ENCODE measurements around the gene TUBGCP6. TPM values are rescaled to one million over a fixed set of nuclear protein-coding genes. Genes with fewer than 3 reads are reported as not detected.
"Not testable (repeated sequence)": the region's sequence is repeated elsewhere in the genome, so short reads cannot be mapped to it uniquely, and the experiment has no call there.

TUBGCP6 gene
- total RNA-seq, 6 experiments from 2014 or later: 10.4 to 22.6 (median 14.6) TPM

- H3K27ac ChIP-seq: no peak overlapping the region
- H3K4me3 ChIP-seq: peak overlapping the region in 2 of 3 donors; percentile 23 to 57
- WGBS (ENCODE audit: insufficient coverage, low coverage, low lambda C conversion rate, missing lambda C conversion rate): no CpG with 5 or more reads among the region's 15 CpGs
- H3K4me1 ChIP-seq: peaks cover 0 to 15% (median 0%) of the 10 kb centered on the region in 4 donors
- H3K27me3 ChIP-seq: no peaks in the 10 kb centered on the region
- TF ChIP-seq POLR2A (IDR thresholded peaks at IDR 0.05) (no peak), CTCF (IDR thresholded peaks at IDR 0.05) (no peak)
- H3K36me3 ChIP-seq: no peaks in the 10 kb centered on the region
- no peaks in the 10 kb centered on the region for H3K9me3 ChIP-seq
- intact Hi-C loops (cut with DNase I): no loop called here
- peak; percentile 2 to 17 (median 15) for ATAC-seq
- peak; percentile 23 to 57 (median 47) for DNase-seq
Observed at GRCh38 chr22:50171319-50171964, 73.4 kb downstream of the TUBGCP6 start.

GRCh38 chr22:50170453-50171318 lies 74.1 kb downstream of the TUBGCP6 start, which contains the start of gene PANX2:
Gene PANX2 (plus strand): TSS chr22:50170731. CDS start chr22:50170731, 0 bp downstream.
- no peak for ATAC-seq

GRCh38 chr22:50169774-50170341 lies 75.0 kb downstream of the TUBGCP6 start:
- Histone ChIP-seq H3K9me3 (no peaks in the 10 kb centered on the region), H3K36me3 (no peaks in the 10 kb centered on the region), H3K4me1 (peaks cover 0 to 15% (median 0%) of the 10 kb centered on the region in 4 donors), H3K27me3 (no peaks in the 10 kb centered on the region), H3K4me3 (peak overlapping the region; percentile 9 to 57 (median 32)), H3K27ac (no peak overlapping the region)
- TF ChIP-seq POLR2A (IDR thresholded peaks at IDR 0.05): no peak
- no peak for TF ChIP-seq CTCF (IDR thresholded peaks at IDR 0.05)
- intact Hi-C loops (cut with DNase I): no loop called here
- peak; percentile 41 to 67 (median 65) for DNase-seq
- 0% methylated on average over 5 of the region's 70 CpGs for WGBS (ENCODE audit: insufficient coverage, low coverage, low lambda C conversion rate, missing lambda C conversion rate)
- ATAC-seq: peak; percentile 33 to 52 (median 44)

More at GRCh38 chr22:50170453-50171318, 74.1 kb downstream of the TUBGCP6 start, which contains the start of gene PANX2:
- H3K4me3 ChIP-seq: peak within 1 kb of the TSS; percentile 16 to 57 (median 32)
- intact Hi-C loops (cut with DNase I): no loop called here
- H3K36me3 ChIP-seq: no peaks in the 10 kb centered on the region
- 37% methylated on average over 4 of the region's 105 CpGs for WGBS (ENCODE audit: insufficient coverage, low coverage, low lambda C conversion rate, missing lambda C conversion rate)
- no peak for TF ChIP-seq POLR2A (IDR thresholded peaks at IDR 0.05)
- no peak for TF ChIP-seq CTCF (IDR thresholded peaks at IDR 0.05)
- no peaks in the 10 kb centered on the region for H3K27me3 ChIP-seq
- H3K9me3 ChIP-seq: no peaks in the 10 kb centered on the region
- DNase-seq: peak; percentile 38 to 58 (median 49)
- no peak within 1 kb of the TSS for H3K27ac ChIP-seq
- H3K4me1 ChIP-seq: peaks cover 0 to 15% (median 0%) of the 10 kb centered on the region in 4 donors

DNA sequence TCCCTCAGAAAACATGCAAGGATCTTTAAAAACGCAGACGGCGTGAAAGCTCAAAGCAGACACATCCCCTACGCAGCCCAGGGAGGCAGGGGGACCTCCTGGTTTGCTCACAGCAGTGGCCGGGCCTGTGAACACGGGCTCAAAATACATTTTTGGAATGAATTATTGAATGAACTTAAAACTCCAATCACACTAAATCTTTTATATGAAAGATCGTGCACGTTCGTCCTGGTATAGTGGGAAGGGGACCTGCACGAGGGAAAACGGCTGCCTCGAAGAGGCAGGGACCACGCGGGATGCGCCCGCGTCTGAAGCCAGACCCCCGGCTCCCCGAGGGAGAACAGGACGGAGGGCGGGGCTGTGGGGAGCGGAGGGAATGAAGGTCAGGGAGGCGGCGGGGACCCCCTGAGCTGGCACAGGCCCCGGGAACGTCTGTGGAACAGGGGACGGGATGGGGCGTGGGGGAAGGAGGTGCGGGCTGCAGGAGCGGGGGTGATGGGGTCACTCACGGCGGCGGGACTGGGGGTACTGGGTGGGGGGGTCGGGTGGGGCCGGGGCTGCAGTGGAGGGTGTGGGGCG lies 75.6 kb downstream of the TUBGCP6 start:
- 35% methylated on average over 21 of the region's 36 CpGs for WGBS (ENCODE audit: insufficient coverage, low coverage, low lambda C conversion rate, missing lambda C conversion rate)
- Histone ChIP-seq H3K9me3 (no peaks in the 10 kb centered on the region), H3K4me3 (peak overlapping the region in 2 of 3 donors; percentile 32 to 57), H3K4me1 (peaks cover 0 to 15% (median 0%) of the 10 kb centered on the region in 4 donors), H3K36me3 (no peaks in the 10 kb centered on the region), H3K27me3 (no peaks in the 10 kb centered on the region), H3K27ac (no peak overlapping the region)
- intact Hi-C loops (cut with DNase I): no loop called here
- ATAC-seq (no peak), DNase-seq (peak in 1 of 3 donors; percentile 24)
- no peak for TF ChIP-seq CTCF (IDR thresholded peaks at IDR 0.05)
- no peak for TF ChIP-seq POLR2A (IDR thresholded peaks at IDR 0.05)

DNA sequence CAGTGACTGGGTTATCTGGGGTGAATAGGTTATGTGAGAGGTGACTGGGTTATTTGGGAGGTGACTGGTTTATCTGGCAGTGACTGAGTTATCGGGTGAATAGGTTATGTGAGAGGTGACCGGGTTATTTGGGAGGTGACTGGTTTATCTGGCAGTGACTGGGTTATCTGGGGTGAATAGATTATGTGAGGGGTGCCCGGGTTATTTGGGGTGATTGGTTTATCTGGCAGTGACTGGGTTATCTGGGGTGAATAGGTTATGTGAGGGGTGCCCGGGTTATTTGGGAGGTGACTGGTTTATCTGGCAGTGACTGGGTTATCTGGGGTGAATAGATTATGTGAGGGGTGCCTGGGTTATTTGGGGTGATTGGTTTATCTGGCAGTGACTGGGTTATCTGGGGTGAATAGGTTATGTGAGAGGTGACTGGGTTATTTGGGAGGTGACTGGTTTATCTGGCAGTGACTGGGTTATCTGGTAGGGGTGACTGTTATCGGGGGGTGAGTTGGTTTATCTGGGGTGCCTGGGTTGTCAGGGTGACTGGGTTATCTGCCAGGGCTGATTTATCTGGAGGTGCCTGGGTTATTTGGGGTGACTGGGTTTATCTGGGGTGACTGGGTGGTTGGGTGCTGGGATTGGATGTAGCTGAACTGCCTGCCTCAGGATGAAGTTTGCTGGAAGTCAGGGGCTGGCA lies 76.2 kb downstream of the TUBGCP6 start:
- H3K4me1 ChIP-seq: peaks cover 0 to 15% (median 0%) of the 10 kb centered on the region in 4 donors
- 49% methylated on average over 5 of the region's 5 CpGs for WGBS (ENCODE audit: insufficient coverage, low coverage, low lambda C conversion rate, missing lambda C conversion rate)
- H3K4me3 ChIP-seq; H3K27me3 ChIP-seq; H3K9me3 ChIP-seq; DNase-seq; intact Hi-C loops (cut with DNase I); H3K36me3 ChIP-seq; H3K27ac ChIP-seq; ATAC-seq: not testable (repeated sequence)
